Duodenal mucosa (tissue), 2 donors: ENCODE results near the gene NPHP1.
"Not testable (repeated sequence)": the region's sequence is repeated elsewhere in the genome, so short reads cannot be mapped to it uniquely, and the experiment has no call there.

ENCODE experiments used
- H3K27ac ChIP-seq: one replicate; pipeline ENCODE4 v1.7.0; 2013; ENCODE audit warnings: low read depth, low read length
- H3K27me3 ChIP-seq, 2 donors: one replicate each; pipeline ENCODE4 v1.7.0; 2013; ENCODE audit warnings: low read length in 2 of 2, control low read depth in 1 of 2; ENCODE audit not compliant: insufficient read depth in 2 of 2, control insufficient read depth in 1 of 2
- H3K36me3 ChIP-seq, 2 donors: one replicate each; pipeline ENCODE4 v1.7.0; 2013; ENCODE audit warnings: low read length in 2 of 2, control low read depth in 1 of 2; ENCODE audit not compliant: insufficient read depth in 2 of 2, control insufficient read depth in 1 of 2
- H3K4me1 ChIP-seq, 2 donors: one replicate each; pipeline ENCODE4 v1.7.0; 2013; ENCODE audit warnings: low read length in 2 of 2, control low read depth in 1 of 2; ENCODE audit not compliant: insufficient read depth in 2 of 2, control insufficient read depth in 1 of 2
- H3K4me3 ChIP-seq, 2 donors: one replicate each; pipeline ENCODE4 v1.7.0; 2013; ENCODE audit warnings: low read length in 2 of 2, low read depth in 1 of 2
- H3K9ac ChIP-seq, 2 donors: one replicate each; pipeline ENCODE4 v1.7.0; 2013; ENCODE audit warnings: low read length in 2 of 2, low read depth in 1 of 2
- H3K9me3 ChIP-seq, 2 donors: one replicate each; pipeline ENCODE4 v1.7.0; 2013; ENCODE audit warnings: low read length in 2 of 2, control low read depth in 1 of 2; ENCODE audit not compliant: control insufficient read depth in 1 of 2

Gene NPHP1

DNA sequence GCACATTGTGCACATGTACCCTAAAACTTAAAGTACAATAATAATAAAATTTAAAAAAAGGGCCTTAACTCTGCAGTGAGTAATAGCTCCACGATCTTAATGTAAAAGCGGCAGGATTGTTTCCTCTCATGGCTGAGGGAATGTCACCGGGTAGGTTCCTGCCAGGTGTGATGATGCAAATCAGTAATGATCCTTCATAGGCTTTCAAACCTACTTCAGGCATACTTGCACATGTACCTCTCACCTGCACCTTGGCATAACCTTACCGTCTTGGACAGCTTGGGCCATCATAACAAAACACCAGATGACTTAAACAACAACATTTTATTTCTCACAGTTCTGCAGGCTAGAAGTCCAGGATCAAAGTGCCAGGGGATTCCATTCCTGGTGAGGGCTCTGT lies 128.9 kb downstream of the NPHP1 start:
- H3K27ac ChIP-seq, H3K4me3 ChIP-seq, H3K36me3 ChIP-seq, H3K9ac ChIP-seq, H3K4me1 ChIP-seq, H3K27me3 ChIP-seq, H3K9me3 ChIP-seq: not testable (repeated sequence)
